AG09309 (cell line): ENCODE measurements around the gene SCGB2A2.

Experiments
- DNase-seq: peaks from one replicate; pipeline ENCODE4 v3.0.0-alpha.2; 2010; ENCODE audit warnings: low read depth
- H3K4me3 ChIP-seq: 2 replicates; pipeline ENCODE4 v1.5.1; 2011; ENCODE audit warnings: mild to moderate bottlenecking, low read depth, low read length, moderate library complexity; ENCODE audit not compliant: control insufficient read depth
- TF ChIP-seq, protein P1 (sequence below): IDR thresholded peaks from 2 replicates; pipeline ENCODE4 v1.5.1; 2011; ENCODE audit warnings: mild to moderate bottlenecking, low read depth, low read length, inconsistent platforms; ENCODE audit not compliant: insufficient read depth, control insufficient read depth; ENCODE audit errors: missing control alignments

The SCGB2A2 gene

DNA sequence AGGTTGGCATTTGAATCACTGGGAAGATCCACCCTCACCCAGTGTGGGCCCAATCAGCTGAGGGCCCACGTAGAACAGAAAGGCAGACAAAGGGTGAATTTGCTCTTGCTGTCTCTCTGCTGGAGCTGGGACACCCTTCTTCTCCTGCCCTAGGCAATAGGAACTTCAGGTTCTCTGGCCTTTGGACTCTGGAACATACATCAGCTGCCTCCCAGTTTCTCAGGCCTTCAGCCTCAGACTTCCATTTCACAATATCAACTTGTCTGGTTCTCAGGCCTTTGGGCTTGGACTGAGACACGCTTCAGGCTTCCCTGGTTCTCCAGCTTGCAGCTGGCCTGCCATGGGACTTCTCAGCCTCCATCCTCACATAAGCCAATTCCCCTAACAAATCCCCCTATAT, 52.6 kb downstream of the SCGB2A2 start:
- DNase-seq = no peak
- no peak overlapping the region for H3K4me3 ChIP-seq
- TF ChIP-seq, protein P1, sequence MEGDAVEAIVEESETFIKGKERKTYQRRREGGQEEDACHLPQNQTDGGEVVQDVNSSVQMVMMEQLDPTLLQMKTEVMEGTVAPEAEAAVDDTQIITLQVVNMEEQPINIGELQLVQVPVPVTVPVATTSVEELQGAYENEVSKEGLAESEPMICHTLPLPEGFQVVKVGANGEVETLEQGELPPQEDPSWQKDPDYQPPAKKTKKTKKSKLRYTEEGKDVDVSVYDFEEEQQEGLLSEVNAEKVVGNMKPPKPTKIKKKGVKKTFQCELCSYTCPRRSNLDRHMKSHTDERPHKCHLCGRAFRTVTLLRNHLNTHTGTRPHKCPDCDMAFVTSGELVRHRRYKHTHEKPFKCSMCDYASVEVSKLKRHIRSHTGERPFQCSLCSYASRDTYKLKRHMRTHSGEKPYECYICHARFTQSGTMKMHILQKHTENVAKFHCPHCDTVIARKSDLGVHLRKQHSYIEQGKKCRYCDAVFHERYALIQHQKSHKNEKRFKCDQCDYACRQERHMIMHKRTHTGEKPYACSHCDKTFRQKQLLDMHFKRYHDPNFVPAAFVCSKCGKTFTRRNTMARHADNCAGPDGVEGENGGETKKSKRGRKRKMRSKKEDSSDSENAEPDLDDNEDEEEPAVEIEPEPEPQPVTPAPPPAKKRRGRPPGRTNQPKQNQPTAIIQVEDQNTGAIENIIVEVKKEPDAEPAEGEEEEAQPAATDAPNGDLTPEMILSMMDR = no peak
